SK-N-SH treated with all-trans-retinoic acid at 6 μM for 48 hours (cell line): ENCODE results near the gene HS1BP3.

Source experiments
- ATAC-seq: fragments of 200-7000 bp; cut with Tn5 transposase; 3 replicates; pipeline ENCODE4 v1.9.1; 2020; ENCODE audit warnings: mild to moderate bottlenecking, moderate library complexity
- ARNTL ChIP-seq: fragments of 450-650 bp; formaldehyde crosslinking; IDR thresholded peaks from 2 replicates; pipeline ENCODE4 v1.5.0; 2020; ENCODE audit warnings: low read depth, mild to moderate bottlenecking, moderate library complexity, borderline replicate concordance
- BACH2 ChIP-seq: fragments of 250-450 bp; sonication (Bioruptor Pico); IDR thresholded peaks from 2 replicates; pipeline ENCODE4 v1.9.0; 2021; ENCODE audit warnings: mild to moderate bottlenecking, borderline replicate concordance
- CSDC2 ChIP-seq: fragments of 250-450 bp; sonication (Bioruptor Pico); IDR thresholded peaks from 2 replicates; pipeline ENCODE4 v1.5.0; 2020; ENCODE audit warnings: mild to moderate bottlenecking, moderate library complexity
- ESRRG ChIP-seq: fragments of 250-450 bp; sonication (Bioruptor Pico); IDR thresholded peaks from 2 replicates; pipeline ENCODE4 v1.6.1; 2021; ENCODE audit warnings: mild to moderate bottlenecking
- GLIS3 ChIP-seq: fragments of 250-450 bp; sonication (Bioruptor Pico); IDR thresholded peaks from 2 replicates; pipeline ENCODE4 v1.5.0; 2020; ENCODE audit warnings: mild to moderate bottlenecking, moderate library complexity
- ISL1 ChIP-seq: fragments of 250-450 bp; sonication (Bioruptor Pico); IDR thresholded peaks from 2 replicates; pipeline ENCODE4 v2.1.2; 2022; ENCODE audit warnings: mild to moderate bottlenecking, moderate library complexity
- OSR1 ChIP-seq: fragments of 250-450 bp; sonication (Bioruptor Pico); IDR thresholded peaks from 2 replicates; pipeline ENCODE4 v1.8.0; 2022; ENCODE audit warnings: moderate library complexity, mild to moderate bottlenecking, inconsistent platforms
- PPARA ChIP-seq: fragments of 250-450 bp; sonication (Bioruptor Pico); IDR thresholded peaks from 2 replicates; pipeline ENCODE4 v1.5.0; 2020; ENCODE audit warnings: mild to moderate bottlenecking, borderline replicate concordance
- RARB ChIP-seq: fragments of 250-450 bp; sonication (Bioruptor Pico); IDR thresholded peaks from 2 replicates; pipeline ENCODE4 v1.8.0; 2021; ENCODE audit warnings: mild to moderate bottlenecking, moderate library complexity
- SNAI2 ChIP-seq: fragments of 250-450 bp; sonication (Bioruptor Pico); IDR thresholded peaks from 2 replicates; pipeline ENCODE4 v1.5.0; 2020; ENCODE audit warnings: mild to moderate bottlenecking, moderate library complexity
- TCF4 ChIP-seq: fragments of 250-450 bp; sonication (Bioruptor Pico); IDR thresholded peaks from 2 replicates; pipeline ENCODE4 v1.8.0; 2021; ENCODE audit warnings: mild to moderate bottlenecking, moderate library complexity, borderline replicate concordance
- TOX ChIP-seq: fragments of 250-450 bp; sonication (Bioruptor Pico); IDR thresholded peaks from 2 replicates; pipeline ENCODE4 v1.8.0; 2021; ENCODE audit warnings: mild to moderate bottlenecking, moderate library complexity, borderline replicate concordance
- ZC3H10 ChIP-seq: fragments of 250-450 bp; sonication (Bioruptor Pico); IDR thresholded peaks from 2 replicates; pipeline ENCODE4 v1.5.1; 2021; ENCODE audit warnings: mild to moderate bottlenecking, moderate library complexity
- ZFP3 ChIP-seq: fragments of 250-450 bp; sonication (Bioruptor Pico); IDR thresholded peaks from 2 replicates; pipeline ENCODE4 v1.5.0; 2020; ENCODE audit warnings: mild to moderate bottlenecking, moderate library complexity
- ZFP30 ChIP-seq: fragments of 450-650 bp; formaldehyde crosslinking; IDR thresholded peaks from 2 replicates; pipeline ENCODE4 v1.5.0; 2022; ENCODE audit warnings: mild to moderate bottlenecking, moderate library complexity
- ZNF70 ChIP-seq: fragments of 450-650 bp; formaldehyde crosslinking; IDR thresholded peaks from 2 replicates; pipeline ENCODE4 v1.5.0; 2020; ENCODE audit warnings: mild to moderate bottlenecking, moderate library complexity
- ZNF8 ChIP-seq: fragments of 450-650 bp; formaldehyde crosslinking; IDR thresholded peaks from 2 replicates; pipeline ENCODE4 v1.5.0; 2020; ENCODE audit warnings: mild to moderate bottlenecking, moderate library complexity
- TF ChIP-seq, protein P1 (sequence below): fragments of 250-450 bp; sonication (Bioruptor Pico); IDR thresholded peaks from 2 replicates; pipeline ENCODE4 v1.5.1; 2020; ENCODE audit warnings: low read depth, mild to moderate bottlenecking, moderate library complexity
- TF ChIP-seq, protein P2 (sequence below): fragments of 250-450 bp; sonication (Bioruptor Pico); IDR thresholded peaks from 2 replicates; pipeline ENCODE4 v1.5.1; 2021; ENCODE audit warnings: mild to moderate bottlenecking, moderate library complexity
- TF ChIP-seq, protein P3 (sequence below): fragments of 250-450 bp; sonication (Bioruptor Pico); IDR thresholded peaks from 2 replicates; pipeline ENCODE4 v1.5.0; 2020; ENCODE audit warnings: mild to moderate bottlenecking, moderate library complexity

HS1BP3 gene

DNA sequence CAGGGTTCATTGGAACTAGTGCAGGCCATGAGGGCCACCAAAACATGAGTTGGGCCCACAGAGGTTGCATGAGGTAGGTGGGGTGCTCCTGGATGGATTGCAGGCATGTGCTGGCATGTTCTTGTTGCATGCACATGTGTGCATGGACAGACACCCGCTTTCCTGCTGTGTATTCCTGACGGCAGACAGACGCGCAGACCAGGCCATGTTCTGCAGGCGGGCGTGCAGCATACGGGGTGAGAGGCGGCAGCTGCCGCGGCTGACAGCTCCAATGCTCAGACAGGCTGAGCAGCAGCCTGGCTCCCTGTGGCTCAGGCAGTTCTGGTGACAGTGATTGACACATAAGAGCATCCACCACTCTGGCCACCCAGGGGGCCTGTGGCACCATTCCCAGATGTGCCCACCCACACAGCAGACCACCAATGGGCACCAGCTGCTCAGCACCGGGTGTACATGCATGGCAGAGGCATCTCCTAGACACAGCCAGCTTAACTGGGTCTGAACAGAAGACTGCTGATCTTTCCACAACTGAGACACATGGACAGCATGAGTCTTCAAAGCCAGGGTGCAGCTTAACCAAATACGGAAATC lies 21.2 kb downstream of the HS1BP3 start:
- TF ChIP-seq ZC3H10 (CRISPR knock-in tag) (no peak), CSDC2 (CRISPR knock-in tag) (no peak), ZNF70 (CRISPR knock-in tag) (no peak), RARB (CRISPR knock-in tag) (no peak), ZFP30 (CRISPR knock-in tag) (no peak)
- TF ChIP-seq, all 23 proteins: peak for 0
- ATAC-seq: no peak

DNA sequence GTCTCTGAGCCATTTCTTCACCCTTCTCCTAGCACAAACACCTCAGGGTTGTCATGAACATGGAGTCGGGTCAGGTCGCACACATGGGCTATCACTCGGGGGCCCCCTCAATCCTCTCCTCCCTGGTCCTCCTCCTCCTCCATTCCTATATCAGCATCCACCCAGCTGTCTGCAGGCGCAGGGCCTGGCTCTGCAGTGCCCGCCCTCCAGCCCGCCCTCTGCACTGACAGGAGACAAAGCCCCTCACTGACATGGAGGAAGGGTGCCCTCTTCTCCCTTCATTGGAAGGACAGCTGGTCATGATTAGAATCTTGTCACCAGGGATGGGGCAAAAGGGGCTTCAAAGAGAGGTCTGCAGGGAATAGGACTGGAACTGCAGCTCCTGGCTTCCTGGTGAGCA lies 21.7 kb downstream of the HS1BP3 start:
- ATAC-seq: no peak
- TF ChIP-seq, protein P1, sequence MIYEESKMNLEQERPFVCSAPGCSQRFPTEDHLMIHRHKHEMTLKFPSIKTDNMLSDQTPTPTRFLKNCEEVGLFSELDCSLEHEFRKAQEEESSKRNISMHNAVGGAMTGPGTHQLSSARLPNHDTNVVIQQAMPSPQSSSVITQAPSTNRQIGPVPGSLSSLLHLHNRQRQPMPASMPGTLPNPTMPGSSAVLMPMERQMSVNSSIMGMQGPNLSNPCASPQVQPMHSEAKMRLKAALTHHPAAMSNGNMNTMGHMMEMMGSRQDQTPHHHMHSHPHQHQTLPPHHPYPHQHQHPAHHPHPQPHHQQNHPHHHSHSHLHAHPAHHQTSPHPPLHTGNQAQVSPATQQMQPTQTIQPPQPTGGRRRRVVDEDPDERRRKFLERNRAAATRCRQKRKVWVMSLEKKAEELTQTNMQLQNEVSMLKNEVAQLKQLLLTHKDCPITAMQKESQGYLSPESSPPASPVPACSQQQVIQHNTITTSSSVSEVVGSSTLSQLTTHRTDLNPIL (CRISPR knock-in tag): no peak
- TF ChIP-seq, protein P2, sequence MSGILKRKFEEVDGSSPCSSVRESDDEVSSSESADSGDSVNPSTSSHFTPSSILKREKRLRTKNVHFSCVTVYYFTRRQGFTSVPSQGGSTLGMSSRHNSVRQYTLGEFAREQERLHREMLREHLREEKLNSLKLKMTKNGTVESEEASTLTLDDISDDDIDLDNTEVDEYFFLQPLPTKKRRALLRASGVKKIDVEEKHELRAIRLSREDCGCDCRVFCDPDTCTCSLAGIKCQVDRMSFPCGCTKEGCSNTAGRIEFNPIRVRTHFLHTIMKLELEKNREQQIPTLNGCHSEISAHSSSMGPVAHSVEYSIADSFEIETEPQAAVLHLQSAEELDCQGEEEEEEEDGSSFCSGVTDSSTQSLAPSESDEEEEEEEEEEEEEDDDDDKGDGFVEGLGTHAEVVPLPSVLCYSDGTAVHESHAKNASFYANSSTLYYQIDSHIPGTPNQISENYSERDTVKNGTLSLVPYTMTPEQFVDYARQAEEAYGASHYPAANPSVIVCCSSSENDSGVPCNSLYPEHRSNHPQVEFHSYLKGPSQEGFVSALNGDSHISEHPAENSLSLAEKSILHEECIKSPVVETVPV: no peak
- TF ChIP-seq GLIS3 (CRISPR knock-in tag) (no peak), ZC3H10 (CRISPR knock-in tag) (no peak), RARB (CRISPR knock-in tag) (no peak), ISL1 (no peak), ZNF8 (CRISPR knock-in tag) (no peak), ARNTL (CRISPR knock-in tag) (no peak)
- TF ChIP-seq, protein P3, sequence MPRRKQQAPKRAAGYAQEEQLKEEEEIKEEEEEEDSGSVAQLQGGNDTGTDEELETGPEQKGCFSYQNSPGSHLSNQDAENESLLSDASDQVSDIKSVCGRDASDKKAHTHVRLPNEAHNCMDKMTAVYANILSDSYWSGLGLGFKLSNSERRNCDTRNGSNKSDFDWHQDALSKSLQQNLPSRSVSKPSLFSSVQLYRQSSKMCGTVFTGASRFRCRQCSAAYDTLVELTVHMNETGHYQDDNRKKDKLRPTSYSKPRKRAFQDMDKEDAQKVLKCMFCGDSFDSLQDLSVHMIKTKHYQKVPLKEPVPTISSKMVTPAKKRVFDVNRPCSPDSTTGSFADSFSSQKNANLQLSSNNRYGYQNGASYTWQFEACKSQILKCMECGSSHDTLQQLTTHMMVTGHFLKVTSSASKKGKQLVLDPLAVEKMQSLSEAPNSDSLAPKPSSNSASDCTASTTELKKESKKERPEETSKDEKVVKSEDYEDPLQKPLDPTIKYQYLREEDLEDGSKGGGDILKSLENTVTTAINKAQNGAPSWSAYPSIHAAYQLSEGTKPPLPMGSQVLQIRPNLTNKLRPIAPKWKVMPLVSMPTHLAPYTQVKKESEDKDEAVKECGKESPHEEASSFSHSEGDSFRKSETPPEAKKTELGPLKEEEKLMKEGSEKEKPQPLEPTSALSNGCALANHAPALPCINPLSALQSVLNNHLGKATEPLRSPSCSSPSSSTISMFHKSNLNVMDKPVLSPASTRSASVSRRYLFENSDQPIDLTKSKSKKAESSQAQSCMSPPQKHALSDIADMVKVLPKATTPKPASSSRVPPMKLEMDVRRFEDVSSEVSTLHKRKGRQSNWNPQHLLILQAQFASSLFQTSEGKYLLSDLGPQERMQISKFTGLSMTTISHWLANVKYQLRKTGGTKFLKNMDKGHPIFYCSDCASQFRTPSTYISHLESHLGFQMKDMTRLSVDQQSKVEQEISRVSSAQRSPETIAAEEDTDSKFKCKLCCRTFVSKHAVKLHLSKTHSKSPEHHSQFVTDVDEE: no peak

DNA sequence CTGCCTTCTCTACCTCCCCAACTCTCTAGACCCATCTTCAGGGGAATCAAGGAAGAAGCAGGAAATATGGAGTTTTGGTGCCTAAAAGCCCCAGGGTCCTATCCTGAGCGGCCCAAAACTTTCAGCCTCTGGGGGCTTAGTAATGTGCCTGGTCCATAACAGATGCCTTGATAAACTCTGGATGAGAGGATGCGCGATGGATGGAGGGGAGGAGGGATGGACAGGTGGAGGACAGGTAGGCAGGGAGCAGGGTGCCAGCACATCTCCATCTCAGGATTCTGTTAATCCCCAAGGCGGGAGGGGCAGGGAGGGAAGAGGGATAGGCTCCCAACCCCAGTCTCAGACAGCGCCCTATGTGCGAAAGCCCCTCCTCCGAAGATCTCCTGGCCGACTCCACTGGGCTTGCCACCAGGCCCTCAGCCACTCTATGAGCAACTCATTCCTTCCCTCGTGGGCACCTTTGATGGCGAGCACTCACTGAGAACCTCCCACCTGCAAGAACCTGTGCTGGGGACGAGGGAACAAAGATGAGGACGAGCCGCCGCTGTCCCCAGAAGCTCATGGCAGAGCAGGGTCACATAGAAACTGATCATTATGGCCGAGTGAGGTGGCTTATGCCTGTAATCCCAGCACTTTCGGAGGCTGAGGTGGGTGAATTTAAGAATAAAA lies 23.1 kb downstream of the HS1BP3 start:
- TF ChIP-seq SNAI2 (CRISPR knock-in tag): no peak
- TF ChIP-seq PPARA (CRISPR knock-in tag): no peak
- TF ChIP-seq, protein P2: no peak
- TF ChIP-seq BACH2 (CRISPR knock-in tag): no peak
- no peak for TF ChIP-seq ZNF70 (CRISPR knock-in tag)
- TF ChIP-seq OSR1 (CRISPR knock-in tag): no peak
- TF ChIP-seq ZFP3 (CRISPR knock-in tag): no peak
- no peak for ATAC-seq

DNA sequence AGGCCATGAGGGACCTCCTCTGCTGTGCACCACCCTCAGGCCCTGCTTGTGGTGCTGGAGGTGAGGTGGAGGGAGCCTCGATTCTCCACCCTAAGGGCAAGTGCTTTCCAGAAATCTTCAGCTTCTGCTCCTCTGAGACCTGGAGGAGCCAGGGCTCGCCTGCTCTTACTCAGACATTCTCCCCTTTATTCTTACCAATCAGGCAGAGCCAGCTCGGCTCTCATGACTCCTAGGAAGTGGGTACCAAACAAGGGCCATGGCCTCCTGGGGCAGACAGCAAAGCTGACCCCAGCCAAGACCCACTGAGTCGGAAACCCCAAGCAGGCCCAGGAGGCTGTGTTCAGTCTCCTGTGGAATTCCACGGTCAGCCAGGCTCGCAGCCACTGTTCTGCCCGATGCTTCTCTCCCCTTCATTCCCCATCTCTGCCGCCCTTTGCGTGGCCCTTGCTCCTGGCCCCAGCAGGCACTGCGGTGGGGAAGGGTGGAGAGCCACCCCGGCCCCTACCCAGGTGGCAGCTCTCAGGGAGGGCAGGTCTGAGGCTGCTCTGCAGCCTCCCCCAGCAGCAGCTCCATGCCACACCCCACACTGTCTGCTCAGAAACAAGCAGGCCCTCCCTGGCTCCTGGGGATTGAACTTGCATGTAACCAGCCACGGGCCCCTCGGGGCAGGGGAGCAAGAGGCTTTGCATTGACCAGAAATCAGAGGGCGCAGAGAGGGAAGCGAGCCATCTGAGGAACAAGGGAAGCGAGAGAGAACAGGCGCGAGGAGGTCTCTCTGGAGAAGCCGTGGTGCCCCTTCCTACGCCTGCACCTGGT lies 24.0 kb downstream of the HS1BP3 start:
- no peak for ATAC-seq
- no peak for TF ChIP-seq ISL1
- TF ChIP-seq PPARA (CRISPR knock-in tag): no peak
- TF ChIP-seq, protein P3: no peak
- TF ChIP-seq ESRRG (CRISPR knock-in tag): no peak
- TF ChIP-seq SNAI2 (CRISPR knock-in tag): no peak
- TF ChIP-seq ZFP30 (CRISPR knock-in tag): no peak
- TF ChIP-seq TCF4 (CRISPR knock-in tag): no peak
- no peak for TF ChIP-seq ZNF8 (CRISPR knock-in tag)
- no peak for TF ChIP-seq ARNTL (CRISPR knock-in tag)
- TF ChIP-seq OSR1 (CRISPR knock-in tag): no peak
- no peak for TF ChIP-seq TOX
- TF ChIP-seq, protein P2: no peak
